PC-9 (cell line): ENCODE results near the gene DYNLRB2. TPM values are rescaled to one million over a fixed set of nuclear protein-coding genes. Genes with fewer than 3 reads are reported as not detected.

Experiments
- BruUV-seq: library from RNA; stranded (reverse); fragments of 400-500 nt; replicated peaks from 2 replicates; lab custom pipeline; 2021; lab: Mats Ljungman, UMichigan
- CTCF ChIA-PET: fragments of 300-600 bp; sonication (Branson Sonifier 250); formaldehyde crosslinking; loops from one replicate; lab custom pipeline; 2022; ENCODE audit warnings: antibody characterized with exemption; lab: Charles Lee
- POLR2A ChIA-PET: fragments of 300-600 bp; sonication (Branson Sonifier 250); formaldehyde crosslinking; loops from one replicate; lab custom pipeline; 2022; ENCODE audit warnings: antibody characterized with exemption; ENCODE audit not compliant: unreplicated experiment; lab: Charles Lee
- DNase-seq, 2 experiments: peaks; one replicate each; pipeline versions ENCODE4 v3.0.0 to v3.0.0-alpha.2; 2015 to 2022; ENCODE audit warnings: mixed read lengths in 1 of 2
- H2AFZ ChIP-seq: fragments of 200-600 bp; sonication (generic); 2 replicates; pipeline ENCODE4 v1.8.1; 2017; ENCODE audit warnings: antibody characterized with exemption
- H3F3A ChIP-seq: fragments of 200-600 bp; sonication (generic); 2 replicates; pipeline ENCODE4 v1.8.1; 2017; ENCODE audit warnings: antibody characterized with exemption, mild to moderate bottlenecking, low read depth; ENCODE audit not compliant: insufficient read depth
- H3K27ac ChIP-seq: fragments of 200-600 bp; sonication (generic); 2 replicates; pipeline ENCODE4 v1.6.1; 2016; ENCODE audit warnings: mixed run types
- H3K27me3 ChIP-seq: fragments of 200-600 bp; sonication (generic); 2 replicates; pipeline ENCODE4 v1.6.1; 2016; ENCODE audit warnings: low read depth, mixed run types; ENCODE audit not compliant: insufficient read depth
- H3K36me3 ChIP-seq: fragments of 200-600 bp; sonication (generic); 2 replicates; pipeline ENCODE4 v1.6.1; 2016; ENCODE audit warnings: low read depth, mixed run types
- H3K4me1 ChIP-seq: fragments of 200-600 bp; sonication (generic); replicated peaks from 2 replicates; pipeline ENCODE4 v1.6.1; 2016; ENCODE audit warnings: mixed run types; ENCODE audit not compliant: insufficient read depth
- H3K4me2 ChIP-seq: fragments of 200-600 bp; sonication (generic); 2 replicates; pipeline ENCODE4 v1.6.1; 2017; ENCODE audit warnings: mixed run types
- H3K4me3 ChIP-seq: fragments of 200-600 bp; sonication (generic); 2 replicates; pipeline ENCODE4 v1.6.1; 2016; ENCODE audit warnings: mixed run types
- H3K79me2 ChIP-seq: fragments of 200-600 bp; sonication (generic); 2 replicates; pipeline ENCODE4 v1.6.1; 2017; ENCODE audit warnings: low read depth, mixed run types
- H3K9me2 ChIP-seq: fragments of 200-600 bp; sonication (generic); 2 replicates; pipeline ENCODE4 v1.8.1; 2017; ENCODE audit warnings: mild to moderate bottlenecking; ENCODE audit not compliant: insufficient read depth
- H3K9me3 ChIP-seq: fragments of 200-600 bp; sonication (generic); 2 replicates; pipeline ENCODE4 v1.8.1; 2016; ENCODE audit warnings: low read depth; ENCODE audit not compliant: insufficient read depth
- H4K20me1 ChIP-seq: fragments of 200-600 bp; sonication (generic); 2 replicates; pipeline ENCODE4 v1.8.1; 2017; ENCODE audit not compliant: insufficient read depth
- CTCF ChIP-seq: fragments of 200-600 bp; sonication (generic); conservative IDR thresholded peaks from 2 replicates; pipeline ENCODE4 v1.6.1; 2017; ENCODE audit warnings: mixed run types, antibody characterized with exemption, mild to moderate bottlenecking, moderate library complexity
- EZH2 ChIP-seq: fragments of 200-600 bp; sonication (generic); IDR thresholded peaks from 2 replicates; pipeline ENCODE4 v1.8.0; 2017; ENCODE audit warnings: antibody characterized with exemption, low read depth
- intact Hi-C: fragments of 100-400 bp; cut with micrococcal nuclease; formaldehyde crosslinking; loops from one replicate; pipeline ENCODE4 v1.10.0; 2022; ENCODE audit not compliant: unreplicated experiment
- total RNA-seq: library from RNA; stranded (reverse); gene quantifications from 2 replicates; pipeline ENCODE4 v1.2.3, GENCODE V29; 2021

Gene DYNLRB2
- total RNA-seq, 1 experiment from 2014 or later = not detected

DNA sequence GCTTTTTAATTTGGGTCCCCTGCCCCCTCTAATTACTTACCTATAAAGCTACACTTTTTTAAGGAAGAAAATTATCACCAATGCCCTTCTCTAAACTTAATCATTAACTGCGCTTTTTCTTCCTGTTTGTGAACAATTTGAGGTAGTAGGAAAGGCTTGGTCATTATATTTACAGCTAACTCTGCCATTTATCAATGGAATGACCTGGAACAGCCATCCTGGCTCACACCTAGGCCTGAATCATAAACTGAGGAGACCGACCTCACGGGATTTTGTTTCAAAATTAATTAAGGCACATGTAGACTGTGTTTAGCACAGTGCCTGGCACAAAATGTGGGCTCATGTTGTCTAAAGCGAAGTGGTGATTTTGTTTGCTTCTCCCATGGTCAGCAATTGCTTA is 15.4 kb upstream of the DYNLRB2 start:
- Histone ChIP-seq H3K27me3 (no peaks in the 10 kb centered on the region; the same call in 1 of the 2 replicates), H3K36me3 (no peaks in the 10 kb centered on the region), H3K9me3 (no peaks in the 10 kb centered on the region), H3K4me1 (no peaks in the 10 kb centered on the region), H3K79me2 (no peaks in the 10 kb centered on the region), H3K4me3 (no peak overlapping the region), H3K27ac (no peak overlapping the region), H3K4me2 (no peak overlapping the region), H2AFZ (no peak overlapping the region), H4K20me1 (no peaks in the 10 kb centered on the region), H3F3A (no peaks in the 10 kb centered on the region), H3K9me2 (no peaks in the 10 kb centered on the region)
- ChIA-PET CTCF (no interaction called here), POLR2A (no interaction called here)
- intact Hi-C loops = loop anchor here (10.0 kb wide), 1 partner anchor 299 kb away; no protein-coding TSS in a partner anchor
- BruUV-seq = no TSS peak
- TF ChIP-seq EZH2 (no peak), CTCF (no peak)
- no peak for DNase-seq

GRCh38 chr16:80526418-80527061 is 14.3 kb upstream of the DYNLRB2 start:
- Histone ChIP-seq H3K9me3 (no peaks in the 10 kb centered on the region), H3K79me2 (no peaks in the 10 kb centered on the region), H4K20me1 (no peaks in the 10 kb centered on the region), H3K4me3 (no peak overlapping the region), H3K4me2 (no peak overlapping the region), H3K36me3 (no peaks in the 10 kb centered on the region), H2AFZ (no peak overlapping the region), H3K27ac (no peak overlapping the region), H3K9me2 (no peaks in the 10 kb centered on the region), H3K4me1 (no peaks in the 10 kb centered on the region), H3F3A (no peaks in the 10 kb centered on the region), H3K27me3 (no peaks in the 10 kb centered on the region; the same call in 1 of the 2 replicates)
- peak in 1 of 2 experiments; percentile 14 for DNase-seq
- TF ChIP-seq CTCF (peak; percentile 85), EZH2 (no peak)
- intact Hi-C loops = loop anchor here (10.0 kb wide), 1 partner anchor 298 kb away; no protein-coding TSS in a partner anchor
- ChIA-PET POLR2A (no interaction called here), CTCF (no interaction called here)
- BruUV-seq = no TSS peak

DNA sequence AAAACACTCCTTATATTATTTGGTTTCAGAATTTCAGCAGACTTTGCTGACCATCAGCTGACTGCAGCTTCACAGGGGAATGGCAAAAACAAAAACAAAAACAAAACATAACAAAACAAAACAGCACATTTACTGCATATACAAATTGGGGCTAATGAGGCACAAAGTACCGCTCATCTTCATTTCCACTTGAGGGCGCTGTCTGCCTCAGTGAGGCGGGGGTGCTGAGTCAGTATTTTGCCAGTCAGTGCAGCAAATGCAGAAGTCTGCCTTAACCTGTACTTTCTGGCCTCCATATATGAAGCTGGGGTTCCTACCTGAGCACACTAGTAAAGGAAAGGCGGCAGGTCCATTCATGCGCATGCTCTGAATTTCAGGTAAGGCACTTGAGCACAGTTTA is 13.5 kb upstream of the DYNLRB2 start:
- peak in 1 of 2 experiments; percentile 11 for DNase-seq
- Histone ChIP-seq H3F3A (no peaks in the 10 kb centered on the region), H3K36me3 (no peaks in the 10 kb centered on the region), H3K79me2 (no peaks in the 10 kb centered on the region), H3K9me2 (no peaks in the 10 kb centered on the region), H2AFZ (no peak overlapping the region), H3K27me3 (no peaks in the 10 kb centered on the region; the same call in 1 of the 2 replicates), H3K9me3 (no peaks in the 10 kb centered on the region), H3K27ac (no peak overlapping the region), H4K20me1 (no peaks in the 10 kb centered on the region), H3K4me3 (no peak overlapping the region), H3K4me1 (no peaks in the 10 kb centered on the region), H3K4me2 (no peak overlapping the region)
- no TSS peak for BruUV-seq
- CTCF ChIA-PET = no interaction called here
- intact Hi-C loops = loop anchor here (10.0 kb wide), 1 partner anchor 298 kb away; no protein-coding TSS in a partner anchor
- POLR2A ChIA-PET = no interaction called here
- 0 out of 2 replicates have a peak, but pooled peaks have one; percentile 20 for TF ChIP-seq CTCF
- TF ChIP-seq EZH2 = no peak
